Liver (tissue), 9 donors: Measurements from ENCODE around the gene ANKMY1. TPM values are rescaled to one million over a fixed set of nuclear protein-coding genes. Genes with fewer than 3 reads are reported as not detected.
A peak's percentile ranks its signal among the peaks of the same experiment; 100 is the strongest.

Experiments
- DNase-seq: peaks from one replicate; pipeline ENCODE4 v3.0.0-alpha.2; 2017; ENCODE audit warnings: low spot score
- H3K27ac ChIP-seq, 2 donors: one replicate each; pipeline ENCODE4 v1.7.0; 2013; ENCODE audit warnings: inconsistent platforms in 2 of 2, low read length in 2 of 2, control low read depth in 1 of 2, low read depth in 1 of 2, mild to moderate bottlenecking in 1 of 2
- H3K27me3 ChIP-seq, 4 donors: one replicate each; pipeline versions ENCODE4 v1.6.1 to v1.7.0; 2013; ENCODE audit warnings: low read length in 3 of 4, inconsistent platforms in 1 of 4, mild to moderate bottlenecking in 1 of 4, moderate library complexity in 1 of 4; ENCODE audit not compliant: control insufficient read depth in 4 of 4, insufficient read depth in 4 of 4
- H3K36me3 ChIP-seq, 4 donors: one replicate each; pipeline versions ENCODE4 v1.6.1 to v1.7.0; 2013; ENCODE audit warnings: low read length in 3 of 4, mild to moderate bottlenecking in 3 of 4, low read depth in 1 of 4, moderate library complexity in 1 of 4; ENCODE audit not compliant: control insufficient read depth in 4 of 4, insufficient read depth in 3 of 4
- H3K4me1 ChIP-seq, 4 donors: one replicate each; pipeline versions ENCODE4 v1.6.1 to v1.7.0; 2013; ENCODE audit warnings: low read length in 3 of 4, mild to moderate bottlenecking in 3 of 4, moderate library complexity in 1 of 4; ENCODE audit not compliant: control insufficient read depth in 4 of 4, insufficient read depth in 4 of 4
- H3K4me3 ChIP-seq, 3 donors: one replicate each; pipeline versions ENCODE4 v1.6.1 to v1.7.0; 2013; ENCODE audit warnings: low read length in 3 of 3, control low read depth in 1 of 3, low read depth in 1 of 3, mild to moderate bottlenecking in 1 of 3
- H3K9ac ChIP-seq, 2 donors: one replicate each; pipeline ENCODE4 v1.7.0; 2013; ENCODE audit warnings: low read length in 2 of 2, mild to moderate bottlenecking in 2 of 2, moderate library complexity in 2 of 2, control low read depth in 1 of 2, low read depth in 1 of 2
- H3K9me3 ChIP-seq, 4 donors: one replicate each; pipeline versions ENCODE4 v1.6.1 to v1.7.0; 2013; ENCODE audit warnings: low read length in 3 of 4; ENCODE audit not compliant: control insufficient read depth in 4 of 4
- ATF3 ChIP-seq: IDR thresholded peaks from 2 replicates; pipeline ENCODE4 v1.6.1; 2016; ENCODE audit warnings: antibody characterized with exemption
- EGR1 ChIP-seq, 2 donors: IDR thresholded peaks; 2 replicates each; pipeline ENCODE4 v1.6.1; 2016 to 2018; ENCODE audit warnings: antibody characterized with exemption in 2 of 2, low read depth in 2 of 2
- FOXA1 ChIP-seq: IDR thresholded peaks from 2 replicates; pipeline ENCODE4 v1.6.1; 2016; ENCODE audit warnings: antibody characterized with exemption
- FOXA2 ChIP-seq: IDR thresholded peaks from 2 replicates; pipeline ENCODE4 v1.6.1; 2016; ENCODE audit warnings: antibody characterized with exemption
- GABPA ChIP-seq, 2 donors: IDR thresholded peaks in 1 of 2; conservative IDR thresholded peaks in 1 of 2; 2 replicates each; pipeline ENCODE4 v1.6.1; 2016; ENCODE audit warnings: antibody characterized with exemption in 2 of 2, mild to moderate bottlenecking in 1 of 2, moderate library complexity in 1 of 2
- HNF4A ChIP-seq, 2 donors: conservative IDR thresholded peaks; 2 replicates each; pipeline ENCODE4 v1.6.1; 2016; ENCODE audit warnings: antibody characterized with exemption in 2 of 2, mild to moderate bottlenecking in 2 of 2
- HNF4G ChIP-seq: IDR thresholded peaks from 2 replicates; pipeline ENCODE4 v1.6.1; 2016; ENCODE audit warnings: antibody characterized with exemption
- JUND ChIP-seq, 2 donors: IDR thresholded peaks; 2 replicates each; pipeline ENCODE4 v1.6.1; 2016; ENCODE audit warnings: antibody characterized with exemption in 2 of 2
- MAX ChIP-seq: IDR thresholded peaks from 2 replicates; pipeline ENCODE4 v1.6.1; 2016; ENCODE audit warnings: antibody characterized with exemption
- NR2F2 ChIP-seq: IDR thresholded peaks from 2 replicates; pipeline ENCODE4 v1.6.1; 2016; ENCODE audit warnings: antibody characterized with exemption
- REST ChIP-seq: IDR thresholded peaks from 2 replicates; pipeline ENCODE4 v1.6.1; 2016; ENCODE audit warnings: antibody characterized with exemption, mild to moderate bottlenecking
- RXRA ChIP-seq, 2 donors: IDR thresholded peaks; 2 replicates each; pipeline ENCODE4 v1.6.1; 2017 to 2018; ENCODE audit warnings: antibody characterized with exemption in 2 of 2, mild to moderate bottlenecking in 1 of 2
- SP1 ChIP-seq: IDR thresholded peaks from 2 replicates; pipeline ENCODE4 v1.6.1; 2018; ENCODE audit warnings: antibody characterized with exemption, mild to moderate bottlenecking
- TAF1 ChIP-seq: conservative IDR thresholded peaks from 2 replicates; pipeline ENCODE4 v1.6.1; 2016; ENCODE audit warnings: antibody characterized with exemption, mild to moderate bottlenecking
- YY1 ChIP-seq: IDR thresholded peaks from 2 replicates; pipeline ENCODE4 v1.6.1; 2016; ENCODE audit warnings: antibody characterized with exemption, mild to moderate bottlenecking
- ZBTB33 ChIP-seq: IDR thresholded peaks from 2 replicates; pipeline ENCODE4 v1.6.1; 2016; ENCODE audit warnings: antibody characterized with exemption
- WGBS: extraction: QIAGEN DNeasy Blood & Tissue Kit; methylation state at CpG from one replicate; pipeline ENCODE4 v1.1.7; 2013; 5-methylcytosine and 5-hydroxymethylcytosine counted together
- polyA plus RNA-seq, 2 donors: library from polyadenylated mRNA; stranded (reverse) in 1 of 2; unstranded in 1 of 2; fragments of 200-250 nt in 1 of 2; fragments of >200 nt in 1 of 2; fragmentation: Nextera tagmentation in 1 of 2; extraction: Ambion mirVana in 1 of 2; gene quantifications; one replicate each; pipeline versions ENCODE4 v1.2.1 to v1.2.3, GENCODE V29; 2013 to 2015
- total RNA-seq, 2 donors: library from RNA; depleted of rRNA; stranded (reverse); fragments of >200 nt; gene quantifications; one replicate each; pipeline ENCODE4 v1.2.3, GENCODE V29; 2014
- donor health status: healthy.
- donor health status: healthy.
- donor health status: healthy.
- donor health status: healthy.
- donor health status: healthy.

Gene ANKMY1
- total and polyA plus RNA-seq, 4 donors: 2.5 to 12.8 (median 4.2) TPM

- Histone ChIP-seq H3K9ac (no peak overlapping the region), H3K4me3 (no peak overlapping the region), H3K27me3 (no peaks in the 10 kb centered on the region), H3K36me3 (no peaks in the 10 kb centered on the region), H3K27ac (no peak overlapping the region), H3K4me1 (peaks cover 7 to 36% (median 20%) of the 10 kb centered on the region in 4 donors), H3K9me3 (no peaks in the 10 kb centered on the region)
- no peak for DNase-seq
- 94% methylated on average over 2 of the region's 2 CpGs for WGBS
- TF ChIP-seq REST: no peak
- no peak for TF ChIP-seq RXRA (IDR thresholded peaks at IDR 0.05)
- TF ChIP-seq HNF4A (conservative IDR thresholded peaks at IDR 0.05): no peak
- no peak for TF ChIP-seq SP1
- TF ChIP-seq EGR1 (IDR thresholded peaks at IDR 0.05; ENCODE audit: low read depth in 2 of 2): no peak
- no peak for TF ChIP-seq MAX
- no peak for TF ChIP-seq ZBTB33
- no peak for TF ChIP-seq ATF3
- TF ChIP-seq FOXA2: no peak
- no peak for TF ChIP-seq GABPA (IDR thresholded peaks at IDR 0.05 in 1 of 2, conservative IDR thresholded peaks at IDR 0.05 in 1 of 2)
- no peak for TF ChIP-seq HNF4G
- no peak for TF ChIP-seq TAF1
- TF ChIP-seq NR2F2: no peak
- no peak for TF ChIP-seq JUND (IDR thresholded peaks at IDR 0.05)
- TF ChIP-seq YY1: no peak
- no peak for TF ChIP-seq FOXA1
Measured at GRCh38 chr2:240437551-240437860, 120.3 kb downstream of the ANKMY1 start.

GRCh38 chr2:240436683-240437550 lies 120.9 kb downstream of the ANKMY1 start:
- Histone ChIP-seq H3K36me3 (no peaks in the 10 kb centered on the region), H3K27me3 (no peaks in the 10 kb centered on the region), H3K9ac (no peak overlapping the region), H3K4me1 (peaks cover 7 to 36% (median 20%) of the 10 kb centered on the region in 4 donors), H3K27ac (no peak overlapping the region), H3K9me3 (no peaks in the 10 kb centered on the region), H3K4me3 (peak overlapping the region; percentile 11 to 80 (median 64))
- TF ChIP-seq ZBTB33: no peak
- TF ChIP-seq ATF3: no peak
- no peak for DNase-seq
- whole genome bisulfite sequencing: 30% methylated on average over 45 of the region's 45 CpGs
